GM19351 (cell line): ENCODE results near the gene PTPRN2.
"Not testable (repeated sequence)": the region's sequence is repeated elsewhere in the genome, so short reads cannot be mapped to it uniquely, and the experiment has no call there.

Experiments used
- ATAC-seq: cut with Tn5 transposase; IDR thresholded peaks from one replicate; pipeline ENCODE4 v1.9.1; 2021; ENCODE audit warnings: mild to moderate bottlenecking, moderate library complexity; ENCODE audit not compliant: unreplicated experiment

The PTPRN2 gene

GRCh38 chr7:158262284-158263109 is 325.1 kb downstream of the PTPRN2 start:
- no peak for ATAC-seq

GRCh38 chr7:158261362-158262235 is 326.0 kb downstream of the PTPRN2 start:
- no peak for ATAC-seq

- no peak for ATAC-seq
Observed at GRCh38 chr7:158260567-158261361, 326.9 kb downstream of the PTPRN2 start.

- ATAC-seq = no peak
Observed at GRCh38 chr7:158259671-158260418, 327.8 kb downstream of the PTPRN2 start.

- no peak for ATAC-seq
Observed at GRCh38 chr7:158259141-158259540, 328.5 kb downstream of the PTPRN2 start.

GRCh38 chr7:158258411-158259130 is 329.1 kb downstream of the PTPRN2 start:
- ATAC-seq = no peak

- no peak for ATAC-seq
Observed at GRCh38 chr7:158257516-158258410, 329.9 kb downstream of the PTPRN2 start.

- ATAC-seq = no peak
Observed at GRCh38 chr7:158257001-158257400, 330.6 kb downstream of the PTPRN2 start.

GRCh38 chr7:158256091-158256816 is 331.4 kb downstream of the PTPRN2 start:
- no peak for ATAC-seq

- ATAC-seq = no peak
Observed at GRCh38 chr7:158255558-158255957, 332.1 kb downstream of the PTPRN2 start.

- no peak for ATAC-seq
Observed at GRCh38 chr7:158255156-158255555, 332.5 kb downstream of the PTPRN2 start.

GRCh38 chr7:158253670-158254045 is 334.0 kb downstream of the PTPRN2 start:
- ATAC-seq = not testable (repeated sequence)

GRCh38 chr7:158252837-158253669 is 334.6 kb downstream of the PTPRN2 start:
- no peak for ATAC-seq

- no peak for ATAC-seq
Observed at GRCh38 chr7:158252081-158252836, 335.4 kb downstream of the PTPRN2 start.

- ATAC-seq = no peak
Observed at GRCh38 chr7:158251061-158251965, 336.3 kb downstream of the PTPRN2 start.
